Measurements from ENCODE around the gene DLL4.

GRCh38 chr15:40936234-40936708 is 7.1 kb downstream of the DLL4 start:
- TF ChIP-seq POLR2A (IDR thresholded peaks at IDR 0.05; ENCODE audit: borderline replicate concordance, extremely low read depth, insufficient read depth, insufficient read length) (no peak), CTCF (IDR thresholded peaks at IDR 0.05 in 2 of 3, conservative IDR thresholded peaks at IDR 0.05 in 1 of 3; ENCODE audit: borderline replicate concordance in 1 of 3, insufficient read depth in 1 of 3, low read depth in 2 of 3, low read length in 2 of 3) (no peak), EZH2 (IDR thresholded peaks at IDR 0.05) (no peak), YY1 (IDR thresholded peaks at IDR 0.05; ENCODE audit: extremely low read depth, insufficient replicate concordance, low read depth, low read length) (no peak), ATF3 (IDR thresholded peaks at IDR 0.05) (no peak), REST (IDR thresholded peaks at IDR 0.05; ENCODE audit: low read depth) (no peak)

All from HCT116 (cell line).